Stimulated activated CD4-positive, alpha-beta T cell treated with anti-CD3 and anti-CD28 coated beads, Interleukin-12 subunit alpha, Interleukin-12 subunit beta, amount 100 ng/mL, for 4 hours (primary cell): ENCODE measurements around the gene ZNF546.
A peak's percentile ranks its signal among the peaks of the same experiment; 100 is the strongest.
"Not testable (repeated sequence)": the region's sequence is repeated elsewhere in the genome, so short reads cannot be mapped to it uniquely, and the experiment has no call there.

Source experiments
- DNase-seq: peaks from one replicate; pipeline ENCODE4 v3.0.0-alpha.2; 2020

Gene ZNF546

DNA sequence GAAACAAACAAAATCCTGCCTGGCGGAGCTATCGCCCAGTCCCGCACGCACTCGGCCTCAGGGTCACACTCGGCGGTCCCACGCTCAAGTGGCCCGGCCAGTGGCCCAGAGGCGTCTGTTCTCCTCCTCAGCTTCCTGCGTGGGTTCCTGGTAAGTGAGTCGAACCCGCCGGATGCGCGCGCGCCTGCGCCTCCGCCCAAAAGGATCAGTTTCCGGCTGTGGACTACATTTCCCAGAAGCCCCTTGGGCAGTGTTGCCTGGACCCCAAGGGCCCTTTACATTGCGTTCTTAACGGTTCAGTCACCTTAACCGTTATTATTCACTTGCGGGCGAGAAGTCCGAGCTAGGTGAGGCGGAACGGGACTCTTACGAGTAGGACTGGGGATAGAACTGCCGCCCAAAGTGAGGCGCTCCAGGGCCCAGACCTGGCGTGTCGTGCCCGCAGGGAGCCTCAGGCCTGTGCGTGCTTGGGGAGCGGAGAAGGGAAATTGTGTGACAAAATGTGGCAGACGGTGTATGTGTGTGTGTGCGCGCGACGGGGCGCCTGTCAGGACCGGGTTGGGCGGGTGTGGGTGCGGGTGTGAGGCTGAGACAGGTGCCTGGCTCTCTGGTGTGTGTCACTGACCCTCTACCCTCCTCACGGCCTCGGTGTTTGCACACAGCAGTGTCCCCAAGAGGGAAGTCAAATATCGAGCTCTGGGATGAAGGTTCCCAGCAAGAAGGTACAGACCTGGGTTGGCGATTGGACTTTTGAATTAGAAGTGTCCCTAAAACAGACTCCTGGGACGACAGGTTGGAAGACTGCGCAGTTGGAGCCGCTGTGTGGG, at the start of gene ZNF546:
ZNF546 (plus strand) TSS at position 250 of the 827 bp plus-strand sequence. CDS start 1,267 bp downstream, outside the sequence.
- peak; percentile 87 for DNase-seq

- DNase-seq, result no peak
These were observed 47.7 kb upstream of the ZNF546 start for GRCh38 chr19:39949026-39949747.

GRCh38 chr19:39951065-39951650, 45.7 kb upstream of the ZNF546 start:
- DNase-seq, result no peak

DNA sequence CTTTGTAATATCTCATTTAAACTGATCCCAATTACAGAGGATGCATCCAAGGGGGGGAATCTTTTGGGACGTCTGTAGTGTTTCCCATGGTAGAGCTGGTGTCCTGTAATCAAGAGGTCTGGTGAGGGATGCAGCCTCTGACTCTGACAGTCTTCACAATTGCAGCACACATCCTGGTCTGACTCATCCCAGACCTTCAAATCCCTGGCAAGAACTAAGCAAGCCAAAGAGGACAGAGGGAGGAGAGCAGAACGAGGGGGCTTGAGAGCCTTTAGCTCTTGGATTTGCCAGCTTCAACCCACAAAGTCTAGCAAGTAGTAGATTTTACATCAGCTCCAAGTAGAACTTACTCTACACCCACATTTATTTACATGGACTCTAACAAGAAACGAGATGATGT, 45.2 kb upstream of the ZNF546 start:
- DNase-seq, result no peak

GRCh38 chr19:39953915-39954314, 42.9 kb upstream of the ZNF546 start:
- DNase-seq, result no peak

DNA sequence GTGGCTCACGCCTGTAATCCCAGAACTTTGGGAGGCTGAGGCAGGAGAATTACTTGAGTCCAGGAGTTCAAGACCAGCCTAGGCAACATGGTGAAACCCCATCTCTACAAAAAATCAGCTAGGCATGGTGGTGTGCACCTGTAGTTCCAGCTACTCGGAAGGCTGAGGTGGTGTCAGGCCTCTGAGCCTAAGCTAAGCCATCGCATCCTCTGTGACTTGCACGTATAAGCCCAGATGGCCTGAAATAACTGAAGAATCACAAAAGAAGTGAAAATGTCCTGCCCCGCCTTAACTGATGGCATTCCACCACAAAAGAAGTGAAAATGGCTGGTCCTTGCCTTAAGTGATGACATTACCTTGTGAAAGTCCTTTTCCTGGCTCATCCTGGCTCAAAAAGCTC, 39.0 kb upstream of the ZNF546 start:
- not testable (repeated sequence) for DNase-seq

DNA sequence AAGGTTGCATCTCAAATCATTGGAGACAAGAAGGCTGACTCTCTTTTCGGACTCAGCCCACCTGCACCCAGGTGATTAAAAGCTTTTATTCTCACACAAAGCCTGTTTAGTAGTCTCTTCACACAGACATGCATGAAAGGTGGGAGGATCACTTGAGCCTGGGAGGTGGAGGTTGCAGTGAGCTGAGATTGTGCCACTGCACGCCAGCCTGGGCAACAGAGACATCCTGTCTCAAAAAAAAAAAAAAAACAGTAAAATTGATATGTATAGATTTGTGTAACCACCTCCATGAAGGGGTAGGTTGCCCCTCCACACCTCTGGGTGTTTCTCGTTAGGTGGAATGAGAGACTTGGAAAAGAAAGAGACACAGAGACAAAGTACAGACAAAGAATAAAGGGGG, 37.9 kb upstream of the ZNF546 start:
- not testable (repeated sequence) for DNase-seq

DNA sequence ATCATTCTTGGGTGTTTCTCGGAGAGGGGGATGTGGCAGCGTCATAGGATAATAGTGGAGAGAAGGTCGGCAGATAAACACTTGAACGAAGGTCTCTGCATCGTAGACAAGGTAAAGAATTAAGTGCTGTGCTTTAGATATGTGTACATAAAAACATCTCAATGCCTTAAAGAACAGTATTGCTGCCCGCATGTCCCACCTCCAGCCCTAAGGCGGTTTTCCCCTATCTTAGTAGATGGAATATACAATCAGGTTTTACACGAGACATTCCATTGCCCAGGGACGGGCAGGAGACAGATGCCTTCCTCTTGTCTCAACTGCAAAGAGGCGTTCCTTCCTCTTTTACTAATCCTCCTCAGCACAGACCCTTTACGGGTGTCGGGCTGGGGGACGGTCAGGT, 37.5 kb upstream of the ZNF546 start:
- DNase-seq, result not testable (repeated sequence)

DNA sequence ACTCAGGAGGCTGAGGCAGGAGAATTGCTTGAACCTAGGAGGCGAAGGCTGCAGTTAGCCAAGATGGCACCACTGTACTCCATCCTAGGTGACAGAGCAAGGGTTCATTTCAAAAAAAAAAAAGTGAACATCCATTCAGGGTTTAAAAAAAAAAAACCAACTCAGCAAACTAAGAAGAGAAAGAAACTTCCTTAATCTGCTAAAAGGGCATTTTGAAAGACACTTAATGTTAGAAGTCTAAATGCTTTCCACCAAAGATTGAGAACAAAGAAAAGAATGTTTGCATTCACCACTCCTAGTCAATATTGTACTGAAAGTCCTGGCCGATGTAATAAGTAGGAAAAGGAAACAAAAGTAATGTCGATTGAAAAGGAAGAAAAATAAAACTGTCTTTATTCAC, 33.0 kb upstream of the ZNF546 start:
- no peak for DNase-seq

DNA sequence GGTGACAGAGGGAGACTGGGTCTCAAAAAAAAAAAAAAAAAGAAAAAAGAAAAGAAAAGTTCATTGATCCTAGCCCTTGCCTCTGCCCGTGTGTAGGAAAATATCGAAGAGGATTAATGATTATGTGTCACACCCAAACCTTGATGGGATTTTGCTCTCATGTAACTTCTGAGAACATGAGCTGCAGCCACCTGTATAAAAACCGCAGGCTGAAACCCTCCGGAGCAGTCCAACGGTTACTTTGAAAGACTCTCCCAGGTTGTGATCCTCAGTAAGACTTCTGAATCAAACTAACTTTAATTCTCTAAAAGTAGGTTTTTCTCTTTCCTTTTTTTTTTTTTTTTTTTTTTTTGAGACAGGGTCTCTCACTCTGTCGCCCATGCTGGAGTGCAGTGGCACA, 30.2 kb upstream of the ZNF546 start:
- DNase-seq, result no peak

DNA sequence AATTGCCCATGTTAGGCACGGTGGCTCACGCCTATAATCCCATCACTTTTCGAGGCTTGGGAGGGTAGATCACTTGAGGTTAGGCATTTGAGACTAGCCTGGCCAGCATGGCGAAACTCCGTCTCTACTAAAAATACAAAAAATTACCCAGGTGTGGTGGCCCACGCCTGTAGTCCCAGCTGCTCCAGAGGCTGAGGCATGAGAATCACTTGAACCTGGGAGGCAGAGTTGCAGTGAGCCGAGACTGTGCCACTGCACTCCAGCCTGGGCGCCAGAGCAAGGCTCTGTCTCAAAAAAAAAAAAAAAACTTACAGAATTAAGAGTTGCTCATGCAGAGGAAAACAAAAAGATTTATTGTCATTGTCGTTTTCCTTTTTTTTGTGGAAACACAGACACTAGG, 29.3 kb upstream of the ZNF546 start:
- no peak for DNase-seq

DNA sequence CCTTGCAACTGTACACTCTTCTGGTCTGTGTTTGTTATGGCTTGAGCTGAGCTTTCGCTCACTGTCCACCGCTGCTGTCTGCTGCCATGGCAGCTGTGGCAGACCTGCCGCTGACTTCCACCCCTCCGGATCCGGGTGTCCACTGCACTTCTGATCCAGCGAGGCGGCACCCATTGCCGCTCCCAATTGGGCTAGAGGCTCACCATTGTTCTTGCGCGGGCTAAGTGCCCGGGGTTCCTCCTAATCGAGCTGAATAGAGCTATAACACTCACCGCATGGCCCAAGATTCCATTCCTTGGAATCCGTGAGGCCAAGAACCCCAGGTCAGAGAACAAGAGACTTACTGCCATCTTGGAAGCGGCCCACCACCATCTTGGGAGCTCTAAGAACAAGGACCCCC, 28.1 kb upstream of the ZNF546 start:
- DNase-seq, result no peak

DNA sequence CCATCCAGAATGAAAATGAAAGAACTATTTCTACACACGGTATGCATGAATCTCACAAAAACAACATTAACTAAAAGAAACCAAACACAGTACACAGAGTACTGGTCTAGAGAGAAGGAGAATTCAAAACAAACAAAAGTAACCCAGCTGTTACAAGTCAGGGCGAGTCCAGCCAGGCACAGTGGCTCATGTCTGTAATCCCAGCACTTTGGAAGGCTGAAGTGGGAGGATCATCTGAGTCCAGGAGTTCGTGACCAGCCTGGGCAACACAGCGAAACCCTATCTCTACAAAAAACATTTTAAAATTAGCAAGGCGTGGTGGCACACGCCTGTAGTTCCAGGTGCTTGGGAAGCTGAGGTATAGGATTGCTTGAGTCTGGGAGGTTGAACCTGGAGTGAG, 27.6 kb upstream of the ZNF546 start:
- no peak for DNase-seq

GRCh38 chr19:39969681-39970424, 27.0 kb upstream of the ZNF546 start:
- no peak for DNase-seq

- no peak for DNase-seq
These were observed 26.5 kb upstream of the ZNF546 start for GRCh38 chr19:39970425-39970674.

- peak; percentile 95 for DNase-seq
These were observed 26.0 kb upstream of the ZNF546 start, which contains the start of gene PSMC4 for GRCh38 chr19:39970675-39971379. TSS of gene PSMC4 (plus strand) at chr19:39971165. CDS start at chr19:39971203, 38 bp downstream.

DNA sequence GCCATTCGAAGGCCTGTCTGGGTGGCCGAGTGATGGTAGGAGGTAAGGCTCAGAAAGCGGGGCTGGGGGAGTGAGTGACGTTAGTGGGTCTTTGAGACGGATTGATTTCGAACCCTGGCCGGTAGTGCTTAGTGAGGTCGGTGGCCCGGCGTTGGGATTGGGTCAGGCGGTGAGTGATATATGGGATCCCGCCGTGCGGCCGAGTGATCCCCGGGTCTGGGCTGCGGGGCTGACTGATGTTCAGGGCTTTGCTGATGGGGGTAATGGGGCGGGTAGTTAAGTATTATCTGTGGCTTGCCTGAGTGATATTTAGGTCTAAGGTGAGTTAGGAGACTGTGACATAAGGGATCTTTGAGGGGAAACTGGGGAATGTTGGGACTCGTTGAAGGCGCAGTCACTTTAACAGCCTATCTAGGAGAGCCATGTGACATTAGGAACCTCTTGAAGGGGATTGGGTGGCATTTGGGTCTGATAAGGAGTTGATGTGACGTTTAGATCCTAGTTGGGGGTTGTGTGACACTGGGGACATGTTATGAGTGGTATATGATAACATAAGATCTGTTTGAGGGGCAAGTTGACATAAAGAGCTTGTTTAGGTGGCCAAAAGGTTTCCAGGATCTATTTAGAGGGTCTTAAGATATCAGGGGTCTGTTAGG, 25.4 kb upstream of the ZNF546 start:
- no peak for DNase-seq

DNA sequence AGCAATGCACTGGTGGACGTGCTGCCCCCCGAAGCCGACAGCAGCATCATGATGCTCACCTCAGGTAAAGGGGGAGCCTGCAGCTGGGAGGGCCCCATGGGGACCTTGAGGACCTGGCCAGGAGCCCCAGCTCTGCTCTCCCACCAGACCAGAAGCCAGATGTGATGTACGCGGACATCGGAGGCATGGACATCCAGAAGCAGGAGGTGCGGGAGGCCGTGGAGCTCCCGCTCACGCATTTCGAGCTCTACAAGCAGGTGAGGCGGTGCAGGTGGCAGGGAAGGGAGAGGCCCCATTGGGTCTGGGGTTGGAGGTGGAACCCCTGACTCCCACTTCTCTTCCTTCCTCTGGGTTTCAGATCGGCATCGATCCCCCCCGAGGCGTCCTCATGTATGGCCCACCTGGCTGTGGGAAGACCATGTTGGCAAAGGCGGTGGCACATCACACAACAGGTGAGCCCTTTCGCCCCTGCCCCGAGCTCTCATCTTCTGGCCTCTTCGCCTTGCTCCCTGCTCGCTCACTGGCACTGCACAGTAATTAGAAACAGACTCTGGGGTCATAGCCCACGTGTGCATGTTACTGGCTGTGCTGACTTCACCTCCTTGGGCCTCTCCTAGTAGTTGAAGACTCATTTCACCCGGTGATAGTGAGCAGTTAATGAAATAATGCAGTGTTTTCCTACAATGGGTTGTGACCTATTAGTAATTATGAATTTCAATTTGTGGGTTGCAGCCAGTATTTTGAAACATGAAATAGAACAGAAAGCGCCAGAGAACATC, 22.3 kb upstream of the ZNF546 start:
- no peak for DNase-seq

DNA sequence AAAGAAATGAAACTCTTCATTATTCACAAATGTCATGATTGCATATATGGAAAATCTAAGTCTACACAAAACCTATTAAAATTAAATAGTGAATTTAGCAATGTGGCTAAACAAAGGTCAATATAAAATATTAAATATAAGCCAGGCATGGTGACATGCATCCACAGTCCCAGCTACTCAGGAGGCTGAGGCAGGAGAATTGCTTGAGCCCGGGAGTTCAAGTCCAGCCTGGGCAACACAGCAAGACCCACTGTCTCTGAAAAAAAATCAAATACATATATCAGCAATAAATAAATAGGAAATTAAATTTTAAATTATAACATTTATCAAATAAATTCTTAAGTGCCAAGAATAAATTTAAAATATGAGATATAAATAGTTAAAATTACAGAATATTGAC, 14.0 kb upstream of the ZNF546 start:
- DNase-seq, result no peak

DNA sequence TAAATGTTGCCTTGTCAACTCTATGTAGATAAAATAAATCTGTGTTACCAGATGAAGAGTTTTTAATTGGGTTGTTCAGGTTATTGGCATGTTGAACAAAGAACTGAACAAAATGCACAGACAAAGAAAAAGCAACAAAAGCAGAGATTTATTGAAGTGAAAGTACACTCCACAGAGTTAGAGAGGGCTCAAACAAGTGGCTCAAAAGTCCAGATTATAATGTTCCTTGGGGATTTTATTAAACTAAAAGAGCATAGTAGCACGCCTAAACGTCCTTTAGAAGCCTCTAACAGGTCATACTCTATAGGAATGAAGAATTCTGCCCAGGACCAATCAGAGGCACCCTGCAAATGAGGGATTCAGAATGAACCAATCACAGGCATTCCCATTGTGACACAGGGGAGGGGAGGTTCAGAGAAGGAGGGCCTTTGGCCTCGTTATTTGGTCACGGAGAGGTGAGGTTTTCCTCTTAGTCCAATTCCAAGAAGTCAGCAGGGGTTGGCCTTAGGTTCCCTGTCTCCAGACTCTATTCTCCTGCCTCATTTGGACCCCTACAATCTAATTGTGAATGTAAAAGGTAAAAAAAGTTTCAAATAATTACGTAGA, 13.1 kb upstream of the ZNF546 start:
- no peak for DNase-seq

- DNase-seq, result no peak
These were observed 10.2 kb upstream of the ZNF546 start for GRCh38 chr19:39986643-39987042.
